Liver (tissue), 9 donors: ENCODE results near the gene AEBP2. TPM values are rescaled to one million over a fixed set of nuclear protein-coding genes. Genes with fewer than 3 reads are reported as not detected.

ENCODE experiments used
- DNase-seq: peaks from one replicate; pipeline ENCODE4 v3.0.0-alpha.2; 2017; ENCODE audit warnings: low spot score
- H3K27ac ChIP-seq, 2 donors: one replicate each; pipeline ENCODE4 v1.7.0; 2013; ENCODE audit warnings: inconsistent platforms in 2 of 2, low read length in 2 of 2, control low read depth in 1 of 2, low read depth in 1 of 2, mild to moderate bottlenecking in 1 of 2
- H3K27me3 ChIP-seq, 4 donors: one replicate each; pipeline versions ENCODE4 v1.6.1 to v1.7.0; 2013; ENCODE audit warnings: low read length in 3 of 4, inconsistent platforms in 1 of 4, mild to moderate bottlenecking in 1 of 4, moderate library complexity in 1 of 4; ENCODE audit not compliant: control insufficient read depth in 4 of 4, insufficient read depth in 4 of 4
- H3K36me3 ChIP-seq, 4 donors: one replicate each; pipeline versions ENCODE4 v1.6.1 to v1.7.0; 2013; ENCODE audit warnings: low read length in 3 of 4, mild to moderate bottlenecking in 3 of 4, low read depth in 1 of 4, moderate library complexity in 1 of 4; ENCODE audit not compliant: control insufficient read depth in 4 of 4, insufficient read depth in 3 of 4
- H3K4me1 ChIP-seq, 4 donors: one replicate each; pipeline versions ENCODE4 v1.6.1 to v1.7.0; 2013; ENCODE audit warnings: low read length in 3 of 4, mild to moderate bottlenecking in 3 of 4, moderate library complexity in 1 of 4; ENCODE audit not compliant: control insufficient read depth in 4 of 4, insufficient read depth in 4 of 4
- H3K4me3 ChIP-seq, 3 donors: one replicate each; pipeline versions ENCODE4 v1.6.1 to v1.7.0; 2013; ENCODE audit warnings: low read length in 3 of 3, control low read depth in 1 of 3, low read depth in 1 of 3, mild to moderate bottlenecking in 1 of 3
- H3K9ac ChIP-seq, 2 donors: one replicate each; pipeline ENCODE4 v1.7.0; 2013; ENCODE audit warnings: low read length in 2 of 2, mild to moderate bottlenecking in 2 of 2, moderate library complexity in 2 of 2, control low read depth in 1 of 2, low read depth in 1 of 2
- H3K9me3 ChIP-seq, 4 donors: one replicate each; pipeline versions ENCODE4 v1.6.1 to v1.7.0; 2013; ENCODE audit warnings: low read length in 3 of 4; ENCODE audit not compliant: control insufficient read depth in 4 of 4
- EGR1 ChIP-seq, 2 donors: IDR thresholded peaks; 2 replicates each; pipeline ENCODE4 v1.6.1; 2016 to 2018; ENCODE audit warnings: antibody characterized with exemption in 2 of 2, low read depth in 2 of 2
- FOXA1 ChIP-seq: IDR thresholded peaks from 2 replicates; pipeline ENCODE4 v1.6.1; 2016; ENCODE audit warnings: antibody characterized with exemption
- GABPA ChIP-seq, 2 donors: IDR thresholded peaks in 1 of 2; conservative IDR thresholded peaks in 1 of 2; 2 replicates each; pipeline ENCODE4 v1.6.1; 2016; ENCODE audit warnings: antibody characterized with exemption in 2 of 2, mild to moderate bottlenecking in 1 of 2, moderate library complexity in 1 of 2
- HNF4A ChIP-seq, 2 donors: conservative IDR thresholded peaks; 2 replicates each; pipeline ENCODE4 v1.6.1; 2016; ENCODE audit warnings: antibody characterized with exemption in 2 of 2, mild to moderate bottlenecking in 2 of 2
- HNF4G ChIP-seq: IDR thresholded peaks from 2 replicates; pipeline ENCODE4 v1.6.1; 2016; ENCODE audit warnings: antibody characterized with exemption
- JUND ChIP-seq, 2 donors: IDR thresholded peaks; 2 replicates each; pipeline ENCODE4 v1.6.1; 2016; ENCODE audit warnings: antibody characterized with exemption in 2 of 2
- NR2F2 ChIP-seq: IDR thresholded peaks from 2 replicates; pipeline ENCODE4 v1.6.1; 2016; ENCODE audit warnings: antibody characterized with exemption
- RAD21 ChIP-seq, 2 donors: IDR thresholded peaks; 2 replicates each; pipeline ENCODE4 v1.6.1; 2016; ENCODE audit warnings: antibody characterized with exemption in 2 of 2, mild to moderate bottlenecking in 2 of 2
- RXRA ChIP-seq, 2 donors: IDR thresholded peaks; 2 replicates each; pipeline ENCODE4 v1.6.1; 2017 to 2018; ENCODE audit warnings: antibody characterized with exemption in 2 of 2, mild to moderate bottlenecking in 1 of 2
- SP1 ChIP-seq: IDR thresholded peaks from 2 replicates; pipeline ENCODE4 v1.6.1; 2018; ENCODE audit warnings: antibody characterized with exemption, mild to moderate bottlenecking
- TAF1 ChIP-seq: conservative IDR thresholded peaks from 2 replicates; pipeline ENCODE4 v1.6.1; 2016; ENCODE audit warnings: antibody characterized with exemption, mild to moderate bottlenecking
- YY1 ChIP-seq: IDR thresholded peaks from 2 replicates; pipeline ENCODE4 v1.6.1; 2016; ENCODE audit warnings: antibody characterized with exemption, mild to moderate bottlenecking
- ZBTB33 ChIP-seq: IDR thresholded peaks from 2 replicates; pipeline ENCODE4 v1.6.1; 2016; ENCODE audit warnings: antibody characterized with exemption
- WGBS: extraction: QIAGEN DNeasy Blood & Tissue Kit; methylation state at CpG from one replicate; pipeline ENCODE4 v1.1.7; 2013; 5-methylcytosine and 5-hydroxymethylcytosine counted together
- polyA plus RNA-seq, 2 donors: library from polyadenylated mRNA; stranded (reverse) in 1 of 2; unstranded in 1 of 2; fragments of 200-250 nt in 1 of 2; fragments of >200 nt in 1 of 2; fragmentation: Nextera tagmentation in 1 of 2; extraction: Ambion mirVana in 1 of 2; gene quantifications; one replicate each; pipeline versions ENCODE4 v1.2.1 to v1.2.3, GENCODE V29; 2013 to 2015
- total RNA-seq, 2 donors: library from RNA; depleted of rRNA; stranded (reverse); fragments of >200 nt; gene quantifications; one replicate each; pipeline ENCODE4 v1.2.3, GENCODE V29; 2014
- TF ChIP-seq, protein P1 (sequence below): IDR thresholded peaks from 2 replicates; pipeline ENCODE4 v1.6.1; 2016; ENCODE audit warnings: antibody characterized with exemption
- TF ChIP-seq, protein P2 (sequence below): IDR thresholded peaks from 2 replicates; pipeline ENCODE4 v1.6.1; 2016; ENCODE audit warnings: antibody characterized with exemption
- TF ChIP-seq, protein P3 (sequence below): fragments of 150-350 bp; IDR thresholded peaks from 2 replicates; pipeline ENCODE4 v1.5.1; 2017; ENCODE audit warnings: improper control_type of control experiment, low read depth, low read length; ENCODE audit not compliant: missing input control
- TF ChIP-seq, protein P4 (sequence below): IDR thresholded peaks from 2 replicates; pipeline ENCODE4 v1.6.1; 2016; ENCODE audit warnings: antibody characterized with exemption, mild to moderate bottlenecking
- donor health status: healthy.
- donor health status: healthy.
- donor health status: healthy.
- donor health status: healthy.
- donor health status: healthy.

The AEBP2 gene
- total and polyA plus RNA-seq, 4 donors: 4.6 to 18.8 (median 8.9) TPM

- WGBS: 63% methylated on average over 2 of the region's 2 CpGs
- no peak for DNase-seq
These were observed 113.9 kb downstream of the AEBP2 start for GRCh38 chr12:19553175-19553574.

More at GRCh38 chr12:19553175-19553574, 113.9 kb downstream of the AEBP2 start:
- H3K27me3 ChIP-seq: no peaks in the 10 kb centered on the region
- H3K4me3 ChIP-seq: no peak overlapping the region
- TF ChIP-seq, protein P1, sequence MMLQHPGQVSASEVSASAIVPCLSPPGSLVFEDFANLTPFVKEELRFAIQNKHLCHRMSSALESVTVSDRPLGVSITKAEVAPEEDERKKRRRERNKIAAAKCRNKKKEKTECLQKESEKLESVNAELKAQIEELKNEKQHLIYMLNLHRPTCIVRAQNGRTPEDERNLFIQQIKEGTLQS: no peak
- TF ChIP-seq SP1: no peak
- TF ChIP-seq FOXA1: no peak
- no peak for TF ChIP-seq GABPA (IDR thresholded peaks at IDR 0.05 in 1 of 2, conservative IDR thresholded peaks at IDR 0.05 in 1 of 2)
- TF ChIP-seq RAD21 (IDR thresholded peaks at IDR 0.05): no peak
- TF ChIP-seq RXRA (IDR thresholded peaks at IDR 0.05): no peak
- no peak for TF ChIP-seq TAF1
- no peak for TF ChIP-seq JUND (IDR thresholded peaks at IDR 0.05)
- TF ChIP-seq HNF4A (conservative IDR thresholded peaks at IDR 0.05): no peak
- TF ChIP-seq NR2F2: no peak
- TF ChIP-seq EGR1 (IDR thresholded peaks at IDR 0.05; ENCODE audit: low read depth in 2 of 2): no peak
- TF ChIP-seq HNF4G: no peak
- TF ChIP-seq, protein P2, sequence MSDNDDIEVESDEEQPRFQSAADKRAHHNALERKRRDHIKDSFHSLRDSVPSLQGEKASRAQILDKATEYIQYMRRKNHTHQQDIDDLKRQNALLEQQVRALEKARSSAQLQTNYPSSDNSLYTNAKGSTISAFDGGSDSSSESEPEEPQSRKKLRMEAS: no peak
- TF ChIP-seq, protein P3, sequence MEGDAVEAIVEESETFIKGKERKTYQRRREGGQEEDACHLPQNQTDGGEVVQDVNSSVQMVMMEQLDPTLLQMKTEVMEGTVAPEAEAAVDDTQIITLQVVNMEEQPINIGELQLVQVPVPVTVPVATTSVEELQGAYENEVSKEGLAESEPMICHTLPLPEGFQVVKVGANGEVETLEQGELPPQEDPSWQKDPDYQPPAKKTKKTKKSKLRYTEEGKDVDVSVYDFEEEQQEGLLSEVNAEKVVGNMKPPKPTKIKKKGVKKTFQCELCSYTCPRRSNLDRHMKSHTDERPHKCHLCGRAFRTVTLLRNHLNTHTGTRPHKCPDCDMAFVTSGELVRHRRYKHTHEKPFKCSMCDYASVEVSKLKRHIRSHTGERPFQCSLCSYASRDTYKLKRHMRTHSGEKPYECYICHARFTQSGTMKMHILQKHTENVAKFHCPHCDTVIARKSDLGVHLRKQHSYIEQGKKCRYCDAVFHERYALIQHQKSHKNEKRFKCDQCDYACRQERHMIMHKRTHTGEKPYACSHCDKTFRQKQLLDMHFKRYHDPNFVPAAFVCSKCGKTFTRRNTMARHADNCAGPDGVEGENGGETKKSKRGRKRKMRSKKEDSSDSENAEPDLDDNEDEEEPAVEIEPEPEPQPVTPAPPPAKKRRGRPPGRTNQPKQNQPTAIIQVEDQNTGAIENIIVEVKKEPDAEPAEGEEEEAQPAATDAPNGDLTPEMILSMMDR: no peak
- no peak for TF ChIP-seq ZBTB33
- TF ChIP-seq, protein P4, sequence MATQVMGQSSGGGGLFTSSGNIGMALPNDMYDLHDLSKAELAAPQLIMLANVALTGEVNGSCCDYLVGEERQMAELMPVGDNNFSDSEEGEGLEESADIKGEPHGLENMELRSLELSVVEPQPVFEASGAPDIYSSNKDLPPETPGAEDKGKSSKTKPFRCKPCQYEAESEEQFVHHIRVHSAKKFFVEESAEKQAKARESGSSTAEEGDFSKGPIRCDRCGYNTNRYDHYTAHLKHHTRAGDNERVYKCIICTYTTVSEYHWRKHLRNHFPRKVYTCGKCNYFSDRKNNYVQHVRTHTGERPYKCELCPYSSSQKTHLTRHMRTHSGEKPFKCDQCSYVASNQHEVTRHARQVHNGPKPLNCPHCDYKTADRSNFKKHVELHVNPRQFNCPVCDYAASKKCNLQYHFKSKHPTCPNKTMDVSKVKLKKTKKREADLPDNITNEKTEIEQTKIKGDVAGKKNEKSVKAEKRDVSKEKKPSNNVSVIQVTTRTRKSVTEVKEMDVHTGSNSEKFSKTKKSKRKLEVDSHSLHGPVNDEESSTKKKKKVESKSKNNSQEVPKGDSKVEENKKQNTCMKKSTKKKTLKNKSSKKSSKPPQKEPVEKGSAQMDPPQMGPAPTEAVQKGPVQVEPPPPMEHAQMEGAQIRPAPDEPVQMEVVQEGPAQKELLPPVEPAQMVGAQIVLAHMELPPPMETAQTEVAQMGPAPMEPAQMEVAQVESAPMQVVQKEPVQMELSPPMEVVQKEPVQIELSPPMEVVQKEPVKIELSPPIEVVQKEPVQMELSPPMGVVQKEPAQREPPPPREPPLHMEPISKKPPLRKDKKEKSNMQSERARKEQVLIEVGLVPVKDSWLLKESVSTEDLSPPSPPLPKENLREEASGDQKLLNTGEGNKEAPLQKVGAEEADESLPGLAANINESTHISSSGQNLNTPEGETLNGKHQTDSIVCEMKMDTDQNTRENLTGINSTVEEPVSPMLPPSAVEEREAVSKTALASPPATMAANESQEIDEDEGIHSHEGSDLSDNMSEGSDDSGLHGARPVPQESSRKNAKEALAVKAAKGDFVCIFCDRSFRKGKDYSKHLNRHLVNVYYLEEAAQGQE: no peak
- no peak for TF ChIP-seq YY1
- peaks cover 1 to 4% (median 3%) of the 10 kb centered on the region in 4 donors for H3K4me1 ChIP-seq
- no peaks in the 10 kb centered on the region for H3K9me3 ChIP-seq
- no peak overlapping the region for H3K27ac ChIP-seq
- H3K36me3 ChIP-seq: no peaks in the 10 kb centered on the region
- no peak overlapping the region for H3K9ac ChIP-seq
